Activated naive CD8-positive, alpha-beta T cell treated with anti-CD3 and anti-CD28 coated beads, Interleukin-2, amount 10 ng/mL, durations not matched to agents 7 days and 5 days (primary cell): ENCODE results near the gene CNTROB. TPM values are rescaled to one million over a fixed set of nuclear protein-coding genes. Genes with fewer than 3 reads are reported as not detected.

Experiments used
- ATAC-seq: fragments of 150-1000 bp; cut with Tn5 transposase; one replicate; pipeline ENCODE4 v1.10.0; 2021; ENCODE audit warnings: low read depth, moderate library complexity
- POLR2A ChIA-PET: fragments of 350-600 bp; sonication (Branson Sonifier 250); formaldehyde crosslinking; loops from one replicate; lab custom pipeline; 2021; ENCODE audit warnings: antibody characterized with exemption; lab: Charles Lee
- DNase-seq: peaks from one replicate; pipeline ENCODE4 v3.0.0; 2021
- H3K27ac Mint-ChIP-seq: one replicate; pipeline ENCODE4 v1.8.0; 2022; ENCODE audit warnings: mild to moderate bottlenecking, mixed read lengths
- H3K27me3 Mint-ChIP-seq: one replicate; pipeline ENCODE4 v1.8.0; 2022; ENCODE audit warnings: mild to moderate bottlenecking, moderate library complexity, mixed read lengths
- H3K36me3 Mint-ChIP-seq: one replicate; pipeline ENCODE4 v1.8.0; 2021; ENCODE audit warnings: mild to moderate bottlenecking, mixed read lengths
- H3K4me1 Mint-ChIP-seq: one replicate; pipeline ENCODE4 v1.8.0; 2021; ENCODE audit warnings: mixed read lengths
- H3K4me3 Mint-ChIP-seq: one replicate; pipeline ENCODE4 v1.8.0; 2022; ENCODE audit warnings: mild to moderate bottlenecking, moderate library complexity, mixed read lengths
- H3K9me3 Mint-ChIP-seq: one replicate; pipeline ENCODE4 v1.8.0; 2021; ENCODE audit warnings: mixed read lengths
- total RNA-seq, 2 experiments: library from RNA; stranded (reverse); gene quantifications; one replicate each; pipeline ENCODE4 v1.2.3, GENCODE V29; 2021

CNTROB gene
- total RNA-seq, 2 experiments from 2014 or later: 57.3 to 62.7 TPM

DNA sequence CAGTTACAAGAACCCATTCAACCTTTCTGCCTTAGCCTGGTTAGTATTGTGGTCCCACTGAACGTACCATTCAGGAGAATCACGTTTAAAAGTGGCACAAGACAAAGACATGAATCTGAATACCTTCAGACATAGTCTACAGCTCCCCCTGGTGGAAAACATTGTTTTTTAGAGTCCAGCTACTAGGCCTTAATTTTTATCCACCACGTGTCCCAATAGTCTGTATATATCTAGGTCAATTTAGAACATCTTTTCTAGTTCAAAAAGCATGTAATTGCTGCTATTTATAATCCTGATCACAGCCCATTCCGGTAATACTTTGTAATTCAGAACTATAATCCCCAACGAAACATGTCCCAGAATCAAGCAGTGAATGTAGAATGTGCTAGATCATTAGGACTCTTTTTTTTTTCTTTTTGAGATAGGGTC is 56.8 kb downstream of the CNTROB start:
- Mint-ChIP-seq H3K4me3 (no peak overlapping the region), H3K9me3 (no peaks in the 10 kb centered on the region), H3K4me1 (peaks cover 14% of the 10 kb centered on the region), H3K36me3 (no peaks in the 10 kb centered on the region), H3K27ac (no peak overlapping the region), H3K27me3 (peaks cover 25% of the 10 kb centered on the region)
- DNase-seq (no peak), ATAC-seq (peak; percentile 43)
- POLR2A ChIA-PET: interaction anchor here (1.0 to 3.4 kb wide), 2 partner anchors 74 to 132 kb away, joined by 5 to 44 read pairs; partner anchors contain the start of genes NAA38 and RNF227

DNA sequence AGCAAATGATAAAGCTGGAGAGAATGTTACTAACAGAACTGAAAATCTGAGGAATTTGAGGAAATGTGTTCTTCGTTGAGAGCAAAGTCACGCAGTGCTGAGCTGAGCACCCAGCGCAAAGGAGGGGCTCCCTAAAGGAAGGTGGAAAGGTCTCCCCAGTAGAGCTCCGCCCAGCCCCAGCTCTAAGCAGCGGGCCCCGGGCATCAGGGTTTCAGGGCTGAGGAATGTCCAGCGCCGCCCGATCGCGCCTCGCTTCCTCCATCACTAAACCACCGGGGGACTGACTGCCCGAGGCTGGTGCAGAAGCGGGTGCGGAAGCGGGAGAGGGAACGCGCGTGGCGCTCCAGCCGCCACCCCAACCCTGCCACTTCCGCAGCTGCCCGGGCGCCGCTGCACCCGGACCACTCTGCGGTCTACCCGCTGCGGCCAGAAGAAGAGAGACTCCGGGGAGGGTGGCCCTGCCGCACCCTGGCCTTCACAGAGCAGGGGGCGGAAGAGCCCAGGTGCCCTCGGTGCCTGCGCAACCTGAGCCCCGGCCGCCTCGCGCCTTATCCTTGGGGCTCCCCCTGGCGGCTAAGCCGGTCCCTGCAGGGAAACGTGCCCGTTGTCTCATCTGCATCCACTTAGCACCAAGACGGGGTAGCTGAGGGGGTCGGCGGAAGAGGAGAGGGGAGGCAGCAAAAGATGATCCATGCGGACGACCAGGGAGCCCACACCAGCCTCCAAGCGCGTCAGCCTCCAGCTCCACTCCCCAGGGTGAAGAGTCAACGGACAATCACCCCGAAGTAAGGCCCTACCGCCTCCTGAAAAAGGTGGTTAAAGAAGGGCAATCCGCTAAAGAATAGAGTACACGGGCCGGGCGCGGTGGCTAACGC is 58.0 kb downstream of the CNTROB start:
- no peaks in the 10 kb centered on the region for H3K36me3 Mint-ChIP-seq
- POLR2A ChIA-PET: interaction anchor here (0.6 to 3.4 kb wide), 6 partner anchors 50 to 169 kb away, joined by 3 to 44 read pairs (median 8); partner anchors contain the start of genes CNTROB, RNF227 and TRAPPC1
- DNase-seq (peak; percentile 97), ATAC-seq (peak; percentile 85)
- peak overlapping the region; percentile 84 for H3K27ac Mint-ChIP-seq
- H3K4me3 Mint-ChIP-seq: peak overlapping the region; percentile 75
- H3K27me3 Mint-ChIP-seq: peaks cover 28% of the 10 kb centered on the region
- no peaks in the 10 kb centered on the region for H3K9me3 Mint-ChIP-seq
- peaks cover 14% of the 10 kb centered on the region for H3K4me1 Mint-ChIP-seq

- H3K9me3 Mint-ChIP-seq: no peaks in the 10 kb centered on the region
- POLR2A ChIA-PET: interaction anchor here (0.9 kb wide), 1 partner anchor 77 kb away, joined by 3 read pairs; no protein-coding TSS in a partner anchor
- H3K4me3 Mint-ChIP-seq: peak overlapping the region; percentile 20
- no peak for DNase-seq
- H3K27me3 Mint-ChIP-seq: peaks cover 24% of the 10 kb centered on the region
- no peak overlapping the region for H3K27ac Mint-ChIP-seq
- no peaks in the 10 kb centered on the region for H3K36me3 Mint-ChIP-seq
- H3K4me1 Mint-ChIP-seq: peaks cover 17% of the 10 kb centered on the region
- ATAC-seq: no peak
These were observed 60.5 kb downstream of the CNTROB start for GRCh38 chr17:7992516-7992915.

- ATAC-seq (no peak), DNase-seq (no peak)
- Mint-ChIP-seq H3K36me3 (no peaks in the 10 kb centered on the region), H3K4me3 (no peak overlapping the region), H3K4me1 (peaks cover 17% of the 10 kb centered on the region), H3K9me3 (no peaks in the 10 kb centered on the region), H3K27me3 (peaks cover 21% of the 10 kb centered on the region), H3K27ac (no peak overlapping the region)
- POLR2A ChIA-PET: interaction anchor here (0.9 kb wide), 1 partner anchor 78 kb away, joined by 3 read pairs; no protein-coding TSS in a partner anchor
These were observed 60.9 kb downstream of the CNTROB start for GRCh38 chr17:7992924-7993323.

DNA sequence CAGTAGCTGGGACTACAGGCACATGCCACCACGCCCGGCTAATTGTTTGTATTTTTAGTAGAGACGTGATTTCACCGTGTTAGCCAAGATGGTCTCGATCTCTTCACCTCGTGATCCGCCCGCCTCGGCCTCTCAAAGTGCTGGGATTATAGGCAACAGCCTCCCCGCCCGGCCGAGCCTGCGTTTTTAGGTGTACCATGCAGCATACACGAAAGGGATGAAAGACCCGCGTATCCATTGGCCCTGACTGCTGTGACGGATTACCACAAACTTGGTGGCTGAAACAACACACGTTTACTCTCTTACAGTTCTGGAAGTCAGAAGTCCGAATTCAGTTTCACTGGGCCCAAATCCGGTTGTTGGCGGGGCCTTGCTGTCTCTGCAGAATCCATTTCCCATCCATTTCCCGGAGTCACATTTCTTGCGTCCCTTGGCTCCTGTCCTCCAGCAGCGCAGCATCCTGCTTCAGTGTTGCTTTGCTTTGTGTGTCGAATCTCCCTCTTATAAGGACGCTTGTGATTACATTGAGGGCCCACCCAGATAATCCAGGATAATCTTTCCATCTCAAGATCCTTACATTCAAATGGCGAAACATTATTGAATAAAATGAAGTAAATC is 62.1 kb downstream of the CNTROB start:
- H3K27ac Mint-ChIP-seq: no peak overlapping the region
- H3K27me3 Mint-ChIP-seq: peaks cover 26% of the 10 kb centered on the region
- no peak for DNase-seq
- H3K4me1 Mint-ChIP-seq: peaks cover 13% of the 10 kb centered on the region
- H3K36me3 Mint-ChIP-seq: no peaks in the 10 kb centered on the region
- no peaks in the 10 kb centered on the region for H3K9me3 Mint-ChIP-seq
- no peak overlapping the region for H3K4me3 Mint-ChIP-seq
- POLR2A ChIA-PET: no interaction called here
- no peak for ATAC-seq

GRCh38 chr17:7995724-7996123 is 63.7 kb downstream of the CNTROB start:
- H3K4me1 Mint-ChIP-seq: peaks cover 7% of the 10 kb centered on the region
- ATAC-seq (no peak), DNase-seq (no peak)
- no peak overlapping the region for H3K27ac Mint-ChIP-seq
- H3K27me3 Mint-ChIP-seq: peaks cover 36% of the 10 kb centered on the region
- POLR2A ChIA-PET: no interaction called here
- no peaks in the 10 kb centered on the region for H3K36me3 Mint-ChIP-seq
- H3K4me3 Mint-ChIP-seq: no peak overlapping the region
- no peaks in the 10 kb centered on the region for H3K9me3 Mint-ChIP-seq

DNA sequence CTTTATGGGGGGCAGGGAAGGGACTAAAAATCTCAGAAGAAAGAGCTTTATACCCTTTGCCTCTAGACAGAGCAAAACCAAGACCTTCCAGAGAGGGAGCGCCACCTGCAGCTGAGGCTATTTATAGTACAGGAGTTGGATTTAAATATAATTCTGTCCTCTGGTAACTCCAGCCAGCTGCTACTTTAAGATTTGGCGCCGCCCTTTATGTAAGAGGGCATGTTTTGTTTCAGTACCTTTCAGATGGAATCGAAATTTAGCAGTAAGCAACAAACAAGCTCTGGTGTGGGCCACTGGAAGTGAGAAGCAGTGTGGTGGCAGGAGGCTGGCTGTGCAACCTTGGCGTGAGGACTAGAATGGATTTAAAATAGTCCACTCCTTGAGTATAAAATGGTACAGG is 65.2 kb downstream of the CNTROB start:
- ATAC-seq (peak; percentile 78), DNase-seq (no peak)
- Mint-ChIP-seq H3K36me3 (no peaks in the 10 kb centered on the region), H3K27ac (no peak overlapping the region), H3K4me1 (peaks cover 6% of the 10 kb centered on the region), H3K27me3 (peaks cover 48% of the 10 kb centered on the region), H3K9me3 (no peaks in the 10 kb centered on the region), H3K4me3 (no peak overlapping the region)
- POLR2A ChIA-PET: interaction anchor here (1.3 kb wide), 1 partner anchor 140 kb away, joined by 3 read pairs; the partner anchor contains the start of gene NAA38

Other genes starting within 250 kb of the CNTROB start
- 100 to 1,000 TPM; 128 to 131 TPM for gene TP53, start 244.7 kb upstream of the CNTROB start, total RNA-seq
- 10 to 100 TPM; 19.3 to 19.4 TPM for gene WRAP53, start 243.7 kb upstream of the CNTROB start, total RNA-seq
- gene EFNB3, start 227.0 kb upstream of the CNTROB start, total RNA-seq: not detected
- not detected for gene DNAH2, start 214.5 kb upstream of the CNTROB start, total RNA-seq
- gene KDM6B, start 98.0 kb upstream of the CNTROB start, total RNA-seq: 10 to 100 TPM; 43.4 to 50.9 TPM
- 1 to 10 TPM; 2.9 to 3.7 TPM for gene TMEM88, start 77.1 kb upstream of the CNTROB start, total RNA-seq
- gene NAA38, start 74.6 kb upstream of the CNTROB start, total RNA-seq: 10 to 100 TPM; 62.1 to 71.7 TPM
- 1 to 10 TPM; 7.3 to 7.9 TPM for gene CYB5D1, start 74.2 kb upstream of the CNTROB start, total RNA-seq
- 100 to 1,000 TPM; 194 to 199 TPM for gene CHD3, start 43.4 kb upstream of the CNTROB start, total RNA-seq
- gene RNF227, start 15.9 kb upstream of the CNTROB start, total RNA-seq: 1 to 10 TPM; 4.5 to 5.5 TPM
- gene KCNAB3, start 2.4 kb upstream of the CNTROB start, total RNA-seq: 10 to 100 TPM; 10.6 to 12.5 TPM
- 100 to 1,000 TPM; 222 to 237 TPM for gene TRAPPC1, start 260 bp upstream of the CNTROB start, total RNA-seq
- not detected for gene GUCY2D, start 70.4 kb downstream of the CNTROB start, total RNA-seq
- not detected for gene ALOX15B, start 106.9 kb downstream of the CNTROB start, total RNA-seq
- under 1 TPM; 0.65 to 0.97 TPM for gene ALOX12B, start 155.5 kb downstream of the CNTROB start, total RNA-seq
- not detected for gene ALOXE3, start 186.3 kb downstream of the CNTROB start, total RNA-seq
- under 1 TPM; 0.23 to 0.75 TPM for gene HES7, start 191.9 kb downstream of the CNTROB start, total RNA-seq
- gene PER1, start 220.2 kb downstream of the CNTROB start, total RNA-seq: 10 to 100 TPM; 52.7 to 53.6 TPM
- gene VAMP2, start 230.7 kb downstream of the CNTROB start, total RNA-seq: 100 to 1,000 TPM; 116 to 118 TPM
- 10 to 100 TPM; 39.5 to 46.4 TPM for gene TMEM107, start 244.2 kb downstream of the CNTROB start, total RNA-seq